ENCODE measurements around the gene NPIPB8. TPM values are rescaled to one million over a fixed set of nuclear protein-coding genes. Genes with fewer than 3 reads are reported as not detected.
"Not testable (repeated sequence)": the region's sequence is repeated elsewhere in the genome, so short reads cannot be mapped to it uniquely, and the experiment has no call there.

The NPIPB8 gene
- polyA plus RNA-seq, 2 donors: 0.06 TPM; not detected in 1

DNA sequence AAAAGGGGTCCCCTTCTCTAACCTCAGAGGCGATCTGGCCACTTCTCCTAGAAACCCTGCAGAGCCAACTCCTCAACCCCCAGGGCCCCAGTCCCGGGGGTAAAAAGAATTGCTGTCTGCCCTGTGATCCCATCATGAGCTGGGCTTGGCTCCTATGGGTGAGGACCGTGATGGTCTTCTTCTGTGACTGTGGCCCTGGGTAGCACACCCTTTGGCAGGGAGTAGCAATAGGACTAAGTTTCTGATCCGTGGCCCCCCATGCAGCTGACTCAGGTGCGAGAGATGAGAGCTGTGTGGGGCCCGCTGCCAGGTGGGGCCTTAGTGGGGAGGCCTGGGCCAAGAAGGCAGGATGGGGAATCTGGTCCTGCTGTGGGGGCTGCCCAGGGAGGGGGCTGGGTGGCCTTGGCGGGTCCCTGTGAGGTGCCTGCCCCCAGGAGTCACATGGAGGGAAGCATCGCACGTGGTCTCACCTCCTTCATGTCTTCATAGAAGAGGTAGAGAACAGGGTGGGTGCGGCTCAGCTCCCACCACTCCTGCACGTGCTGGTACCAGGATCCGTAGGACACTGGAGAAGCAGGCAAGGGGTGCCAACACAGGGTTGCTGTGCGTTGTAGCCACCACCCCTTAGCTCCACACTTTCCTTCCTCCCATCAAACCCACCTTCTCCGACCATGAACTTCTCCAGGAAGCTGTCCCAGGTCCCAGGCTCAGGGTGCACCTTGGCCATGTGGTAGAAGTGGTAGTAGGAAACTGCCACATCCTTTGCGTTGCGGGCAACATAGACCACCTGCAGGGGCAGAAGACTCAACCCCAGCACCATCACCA, 31.4 kb upstream of the NPIPB8 start:
- Histone ChIP-seq H3K4me3 (ENCODE audit: low read depth in 1 of 2, low read length in 2 of 2) (no peak overlapping the region), H3K27me3 (ENCODE audit: control insufficient read depth in 1 of 2, insufficient read depth in 2 of 2, low read length in 2 of 2) (no peaks in the 10 kb centered on the region), H3K9me3 (ENCODE audit: control insufficient read depth in 2 of 2, insufficient read depth in 1 of 2, low read depth in 1 of 2, low read length in 1 of 2) (no peaks in the 10 kb centered on the region), H3K27ac (ENCODE audit: low read depth in 2 of 2, low read length in 1 of 2) (no peak overlapping the region), H3K4me1 (ENCODE audit: control insufficient read depth in 2 of 2, insufficient read depth in 2 of 2, low read length in 1 of 2) (no peaks in the 10 kb centered on the region), H3K36me3 (ENCODE audit: control insufficient read depth in 2 of 2, insufficient read depth in 2 of 2, low read length in 1 of 2) (no peaks in the 10 kb centered on the region)
- WGBS, 2 donors: 86 to 93% methylated on average over 16 of the region's 16 CpGs

DNA sequence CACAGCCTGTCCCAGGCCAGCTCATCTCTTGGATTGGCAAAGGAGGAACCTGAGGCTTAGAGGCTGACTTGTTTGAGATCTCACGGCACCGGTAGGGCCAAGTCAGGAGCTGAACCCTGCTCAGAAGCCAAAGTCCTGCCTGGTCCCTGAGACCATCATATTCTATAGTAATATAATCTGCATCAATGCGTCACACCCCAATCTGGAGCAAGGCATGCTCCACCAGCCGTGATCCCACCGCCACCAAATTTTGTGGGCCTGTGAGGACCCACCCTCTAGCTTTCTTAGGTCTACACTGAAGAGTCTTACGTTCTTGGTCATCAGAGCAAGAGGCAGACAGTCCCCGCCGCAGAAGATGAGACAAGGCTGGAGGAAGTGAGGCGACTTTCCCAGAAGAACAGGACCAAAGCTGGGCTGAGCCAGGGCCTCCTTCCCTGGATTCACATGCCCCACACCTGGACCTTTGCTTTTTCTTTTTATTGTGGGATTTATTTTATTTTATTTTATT, 30.7 kb upstream of the NPIPB8 start:
- WGBS, 2 donors: 95% methylated on average over 9 of the region's 9 CpGs
- H3K27ac ChIP-seq (ENCODE audit: low read depth in 2 of 2, low read length in 1 of 2): no peak overlapping the region
- H3K4me3 ChIP-seq (ENCODE audit: low read depth in 1 of 2, low read length in 2 of 2): no peak overlapping the region
- no peaks in the 10 kb centered on the region for H3K4me1 ChIP-seq (ENCODE audit: control insufficient read depth in 2 of 2, insufficient read depth in 2 of 2, low read length in 1 of 2)
- no peaks in the 10 kb centered on the region for H3K27me3 ChIP-seq (ENCODE audit: control insufficient read depth in 1 of 2, insufficient read depth in 2 of 2, low read length in 2 of 2)
- H3K9me3 ChIP-seq (ENCODE audit: control insufficient read depth in 2 of 2, insufficient read depth in 1 of 2, low read depth in 1 of 2, low read length in 1 of 2): no peaks in the 10 kb centered on the region
- no peaks in the 10 kb centered on the region for H3K36me3 ChIP-seq (ENCODE audit: control insufficient read depth in 2 of 2, insufficient read depth in 2 of 2, low read length in 1 of 2)

- 95 to 97% methylated on average over 10 of the region's 10 CpGs for WGBS, 2 donors
- H3K4me1 ChIP-seq (ENCODE audit: control insufficient read depth in 2 of 2, insufficient read depth in 2 of 2, low read length in 1 of 2); H3K27ac ChIP-seq (ENCODE audit: low read depth in 2 of 2, low read length in 1 of 2); H3K27me3 ChIP-seq (ENCODE audit: control insufficient read depth in 1 of 2, insufficient read depth in 2 of 2, low read length in 2 of 2); H3K4me3 ChIP-seq (ENCODE audit: low read depth in 1 of 2, low read length in 2 of 2); H3K36me3 ChIP-seq (ENCODE audit: control insufficient read depth in 2 of 2, insufficient read depth in 2 of 2, low read length in 1 of 2); H3K9me3 ChIP-seq (ENCODE audit: control insufficient read depth in 2 of 2, insufficient read depth in 1 of 2, low read depth in 1 of 2, low read length in 1 of 2): not testable (repeated sequence)
Observed at GRCh38 chr16:28607681-28608495, 30.0 kb upstream of the NPIPB8 start.

- not testable (repeated sequence) for H3K27me3 ChIP-seq (ENCODE audit: control insufficient read depth in 1 of 2, insufficient read depth in 2 of 2, low read length in 2 of 2); H3K9me3 ChIP-seq (ENCODE audit: control insufficient read depth in 2 of 2, insufficient read depth in 1 of 2, low read depth in 1 of 2, low read length in 1 of 2); H3K4me3 ChIP-seq (ENCODE audit: low read depth in 1 of 2, low read length in 2 of 2); H3K27ac ChIP-seq (ENCODE audit: low read depth in 2 of 2, low read length in 1 of 2); H3K36me3 ChIP-seq (ENCODE audit: control insufficient read depth in 2 of 2, insufficient read depth in 2 of 2, low read length in 1 of 2); H3K4me1 ChIP-seq (ENCODE audit: control insufficient read depth in 2 of 2, insufficient read depth in 2 of 2, low read length in 1 of 2)
- 95% methylated on average over 5 to 6 of the region's 7 CpGs for WGBS, 2 donors
Observed at GRCh38 chr16:28608496-28608808, 29.4 kb upstream of the NPIPB8 start.

DNA sequence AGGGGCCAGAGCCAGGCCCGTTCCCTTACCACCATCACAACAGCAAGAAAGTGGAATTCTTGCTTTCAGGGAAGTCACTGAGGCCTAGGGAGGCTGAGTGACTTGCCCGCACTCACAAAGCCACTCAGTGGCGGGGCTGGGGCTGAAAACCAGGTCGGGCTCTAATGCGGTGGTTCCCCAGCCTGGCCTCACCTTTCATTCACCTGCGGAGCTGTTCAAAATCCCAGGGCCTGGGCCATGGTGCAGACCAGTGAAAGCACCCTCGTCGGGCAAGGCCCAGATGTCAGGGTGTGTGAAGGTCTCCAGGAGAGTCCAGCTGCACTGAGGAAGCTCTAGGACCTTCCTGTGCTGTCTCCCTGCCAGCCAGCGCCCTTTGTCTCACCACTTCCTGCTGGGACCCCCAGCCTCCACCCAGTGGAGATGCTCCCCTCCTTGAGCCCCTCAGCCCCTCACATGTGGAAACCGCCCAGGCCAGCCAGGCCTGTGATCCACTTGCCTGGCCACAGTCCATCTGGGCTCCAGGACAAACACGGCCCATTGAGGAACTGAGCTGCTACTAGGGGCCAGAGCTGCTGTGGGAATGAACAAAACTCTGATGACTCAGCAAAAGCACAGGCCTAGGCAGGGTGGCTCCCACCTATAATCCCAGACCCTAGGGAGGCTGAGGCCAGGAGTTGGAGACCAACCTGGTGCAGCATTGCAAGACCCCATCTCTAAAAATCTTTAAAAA, 28.8 kb upstream of the NPIPB8 start:
- H3K27me3 ChIP-seq (ENCODE audit: control insufficient read depth in 1 of 2, insufficient read depth in 2 of 2, low read length in 2 of 2); H3K36me3 ChIP-seq (ENCODE audit: control insufficient read depth in 2 of 2, insufficient read depth in 2 of 2, low read length in 1 of 2); H3K4me3 ChIP-seq (ENCODE audit: low read depth in 1 of 2, low read length in 2 of 2); H3K27ac ChIP-seq (ENCODE audit: low read depth in 2 of 2, low read length in 1 of 2); H3K4me1 ChIP-seq (ENCODE audit: control insufficient read depth in 2 of 2, insufficient read depth in 2 of 2, low read length in 1 of 2); H3K9me3 ChIP-seq (ENCODE audit: control insufficient read depth in 2 of 2, insufficient read depth in 1 of 2, low read depth in 1 of 2, low read length in 1 of 2): not testable (repeated sequence)
- WGBS, 2 donors: 72 to 82% methylated on average over 10 of the region's 11 CpGs

- H3K9me3 ChIP-seq (ENCODE audit: control insufficient read depth in 2 of 2, insufficient read depth in 1 of 2, low read depth in 1 of 2, low read length in 1 of 2): no peaks in the 10 kb centered on the region
- H3K27ac ChIP-seq (ENCODE audit: low read depth in 2 of 2, low read length in 1 of 2): no peak within 1 kb of the TSS
- H3K4me3 ChIP-seq (ENCODE audit: low read depth in 1 of 2, low read length in 2 of 2): no peak within 1 kb of the TSS
- H3K27me3 ChIP-seq (ENCODE audit: control insufficient read depth in 1 of 2, insufficient read depth in 2 of 2, low read length in 2 of 2): no peaks in the 10 kb centered on the region
- WGBS, 2 donors: 45 to 51% methylated on average over 11 of the region's 11 CpGs
- no peaks in the 10 kb centered on the region for H3K36me3 ChIP-seq (ENCODE audit: control insufficient read depth in 2 of 2, insufficient read depth in 2 of 2, low read length in 1 of 2)
- H3K4me1 ChIP-seq (ENCODE audit: control insufficient read depth in 2 of 2, insufficient read depth in 2 of 2, low read length in 1 of 2): no peaks in the 10 kb centered on the region
Observed at GRCh38 chr16:28609631-28610594, 28.0 kb upstream of the NPIPB8 start, which contains the start of gene SULT1A1. Gene SULT1A1, minus strand, starts transcription at chr16:28610044. Its CDS starts 1,189 bp downstream, at chr16:28608855.

- H3K27ac ChIP-seq (ENCODE audit: low read depth in 2 of 2, low read length in 1 of 2): no peak overlapping the region
- WGBS, 2 donors: 64 to 82% methylated on average over 10 of the region's 10 CpGs
- no peaks in the 10 kb centered on the region for H3K4me1 ChIP-seq (ENCODE audit: control insufficient read depth in 2 of 2, insufficient read depth in 2 of 2, low read length in 1 of 2)
- H3K4me3 ChIP-seq (ENCODE audit: low read depth in 1 of 2, low read length in 2 of 2): no peak overlapping the region
- no peaks in the 10 kb centered on the region for H3K27me3 ChIP-seq (ENCODE audit: control insufficient read depth in 1 of 2, insufficient read depth in 2 of 2, low read length in 2 of 2)
- no peaks in the 10 kb centered on the region for H3K9me3 ChIP-seq (ENCODE audit: control insufficient read depth in 2 of 2, insufficient read depth in 1 of 2, low read depth in 1 of 2, low read length in 1 of 2)
- no peaks in the 10 kb centered on the region for H3K36me3 ChIP-seq (ENCODE audit: control insufficient read depth in 2 of 2, insufficient read depth in 2 of 2, low read length in 1 of 2)
Observed at GRCh38 chr16:28610595-28611191, 27.2 kb upstream of the NPIPB8 start.

GRCh38 chr16:28612359-28613280, 25.2 kb upstream of the NPIPB8 start:
- not testable (repeated sequence) for H3K9me3 ChIP-seq (ENCODE audit: control insufficient read depth in 2 of 2, insufficient read depth in 1 of 2, low read depth in 1 of 2, low read length in 1 of 2); H3K27me3 ChIP-seq (ENCODE audit: control insufficient read depth in 1 of 2, insufficient read depth in 2 of 2, low read length in 2 of 2); H3K4me3 ChIP-seq (ENCODE audit: low read depth in 1 of 2, low read length in 2 of 2); H3K27ac ChIP-seq (ENCODE audit: low read depth in 2 of 2, low read length in 1 of 2); H3K36me3 ChIP-seq (ENCODE audit: control insufficient read depth in 2 of 2, insufficient read depth in 2 of 2, low read length in 1 of 2); H3K4me1 ChIP-seq (ENCODE audit: control insufficient read depth in 2 of 2, insufficient read depth in 2 of 2, low read length in 1 of 2)
- WGBS, 2 donors: no CpG with 5 or more reads among the region's 17 CpGs

All from esophagus (tissue), 2 donors.